Kidney epithelial cell (primary cell): ENCODE measurements around the gene ABCB4. TPM values are rescaled to one million over a fixed set of nuclear protein-coding genes. Genes with fewer than 3 reads are reported as not detected.

ENCODE experiments used
- DNase-seq: peaks from one replicate; pipeline ENCODE4 v3.0.0-alpha.2; 2010; ENCODE audit warnings: low read depth
- H3K27me3 ChIP-seq: 2 replicates; pipeline ENCODE4 v1.6.0; 2011; ENCODE audit warnings: low read length; ENCODE audit not compliant: control insufficient read depth, insufficient read depth
- H3K36me3 ChIP-seq: 2 replicates; pipeline ENCODE4 v1.5.1; 2011; ENCODE audit warnings: low read length; ENCODE audit not compliant: control insufficient read depth, insufficient read depth
- H3K4me3 ChIP-seq: 2 replicates; pipeline ENCODE4 v1.5.1; 2011; ENCODE audit warnings: low read depth, mild to moderate bottlenecking, control low read depth, low read length
- total RNA-seq: library from RNA; depleted of rRNA; stranded (reverse); fragments of >200 nt; gene quantifications from 2 replicates; pipeline ENCODE4 v1.2.3, GENCODE V29; 2015
- TF ChIP-seq, protein P1 (sequence below): IDR thresholded peaks from 2 replicates; pipeline ENCODE4 v1.5.1; 2011; ENCODE audit warnings: mild to moderate bottlenecking, moderate library complexity, low read length, control low read depth, inconsistent platforms; ENCODE audit not compliant: insufficient read depth, poor library complexity, severe bottlenecking

The ABCB4 gene
- total RNA-seq, 1 donor from 2014 or later: 6.4 TPM

DNA sequence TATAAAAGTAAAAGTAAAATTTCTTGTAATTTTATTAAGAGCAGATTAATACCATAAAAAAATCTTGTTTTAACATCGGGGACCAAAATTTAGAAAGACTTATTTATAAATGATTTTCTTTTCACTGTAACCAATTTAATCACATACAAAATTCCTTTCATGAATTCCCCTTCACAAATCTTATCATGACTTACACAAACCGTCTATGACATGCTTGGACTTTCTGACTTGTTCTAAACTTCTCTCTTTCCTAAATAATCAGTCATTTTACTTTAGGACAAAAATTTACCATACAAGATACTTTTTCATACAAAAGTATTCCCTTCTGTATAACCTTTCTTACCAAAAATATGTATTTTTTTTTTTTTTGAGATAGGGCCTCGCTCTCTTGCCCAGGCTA, 120.7 kb downstream of the ABCB4 start:
- H3K4me3 ChIP-seq: no peak overlapping the region
- TF ChIP-seq, protein P1, sequence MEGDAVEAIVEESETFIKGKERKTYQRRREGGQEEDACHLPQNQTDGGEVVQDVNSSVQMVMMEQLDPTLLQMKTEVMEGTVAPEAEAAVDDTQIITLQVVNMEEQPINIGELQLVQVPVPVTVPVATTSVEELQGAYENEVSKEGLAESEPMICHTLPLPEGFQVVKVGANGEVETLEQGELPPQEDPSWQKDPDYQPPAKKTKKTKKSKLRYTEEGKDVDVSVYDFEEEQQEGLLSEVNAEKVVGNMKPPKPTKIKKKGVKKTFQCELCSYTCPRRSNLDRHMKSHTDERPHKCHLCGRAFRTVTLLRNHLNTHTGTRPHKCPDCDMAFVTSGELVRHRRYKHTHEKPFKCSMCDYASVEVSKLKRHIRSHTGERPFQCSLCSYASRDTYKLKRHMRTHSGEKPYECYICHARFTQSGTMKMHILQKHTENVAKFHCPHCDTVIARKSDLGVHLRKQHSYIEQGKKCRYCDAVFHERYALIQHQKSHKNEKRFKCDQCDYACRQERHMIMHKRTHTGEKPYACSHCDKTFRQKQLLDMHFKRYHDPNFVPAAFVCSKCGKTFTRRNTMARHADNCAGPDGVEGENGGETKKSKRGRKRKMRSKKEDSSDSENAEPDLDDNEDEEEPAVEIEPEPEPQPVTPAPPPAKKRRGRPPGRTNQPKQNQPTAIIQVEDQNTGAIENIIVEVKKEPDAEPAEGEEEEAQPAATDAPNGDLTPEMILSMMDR: no peak
- no peak for DNase-seq
- H3K36me3 ChIP-seq: no peaks in the 10 kb centered on the region
- no peaks in the 10 kb centered on the region for H3K27me3 ChIP-seq

Other genes starting within 250 kb of the ABCB4 start
- gene CROT, start 130.0 kb downstream of the ABCB4 start, total RNA-seq: 5.7 and 7.8 TPM in 2 replicates
- gene ABCB1, start 125.2 kb upstream of the ABCB4 start, total RNA-seq: 3.0 and 5.0 TPM in 2 replicates
- 0.27 and 0.71 TPM in 2 replicates for gene RUNDC3B, start 152.7 kb upstream of the ABCB4 start, total RNA-seq